HG03469 (cell line): Measurements from ENCODE around the gene OR13F1.
"Not testable (repeated sequence)": the region's sequence is repeated elsewhere in the genome, so short reads cannot be mapped to it uniquely, and the experiment has no call there.

Experiments
- ATAC-seq: cut with Tn5 transposase; IDR thresholded peaks from one replicate; pipeline ENCODE4 v1.9.1; 2021; ENCODE audit warnings: mild to moderate bottlenecking, moderate library complexity, moderate number of reproducible peaks; ENCODE audit not compliant: unreplicated experiment

Gene OR13F1

GRCh38 chr9:104503963-104504362 is at the start of gene OR13F1:
Gene OR13F1 (plus strand): TSS chr9:104504263. CDS start chr9:104504263, 0 bp downstream.
- ATAC-seq = no peak

- ATAC-seq = no peak
These were observed 47.2 kb upstream of the OR13F1 start for GRCh38 chr9:104456831-104457230.

GRCh38 chr9:104463864-104464263 is 40.2 kb upstream of the OR13F1 start:
- no peak for ATAC-seq

GRCh38 chr9:104468261-104468660 is 35.8 kb upstream of the OR13F1 start:
- no peak for ATAC-seq

GRCh38 chr9:104482921-104483570 is 21.0 kb upstream of the OR13F1 start:
- no peak for ATAC-seq

GRCh38 chr9:104485014-104485413 is 19.0 kb upstream of the OR13F1 start:
- ATAC-seq = no peak

GRCh38 chr9:104494808-104495207 is 9.3 kb upstream of the OR13F1 start:
- no peak for ATAC-seq

GRCh38 chr9:104503440-104503839 is 623 bp upstream of the OR13F1 start:
- no peak for ATAC-seq

GRCh38 chr9:104506565-104506964 is 2.5 kb downstream of the OR13F1 start:
- no peak for ATAC-seq

GRCh38 chr9:104514901-104515300 is 10.8 kb downstream of the OR13F1 start:
- no peak for ATAC-seq

GRCh38 chr9:104520241-104520640 is 16.2 kb downstream of the OR13F1 start:
- ATAC-seq = not testable (repeated sequence)

GRCh38 chr9:104527109-104527508 is 23.0 kb downstream of the OR13F1 start, which contains the start of gene OR13C4:
Gene OR13C4 (minus strand): TSS chr9:104527209. CDS start chr9:104527209, 0 bp downstream.
- ATAC-seq = no peak

- ATAC-seq = no peak
These were observed 32.7 kb downstream of the OR13F1 start, which contains the start of gene OR13C3 for GRCh38 chr9:104536756-104537155. Gene OR13C3 (minus strand): TSS chr9:104536856. CDS start chr9:104536723, 133 bp downstream.

GRCh38 chr9:104539275-104539674 is 35.2 kb downstream of the OR13F1 start:
- no peak for ATAC-seq

- ATAC-seq = no peak
These were observed 40.6 kb downstream of the OR13F1 start for GRCh38 chr9:104544644-104545043.

- ATAC-seq = no peak
These were observed 49.2 kb downstream of the OR13F1 start for GRCh38 chr9:104553261-104553660.
